ENCODE measurements around the gene FGFBP2. TPM values are rescaled to one million over a fixed set of nuclear protein-coding genes. Genes with fewer than 3 reads are reported as not detected.

Gene FGFBP2
- total and polyA plus RNA-seq, 10 of the 15 experiments (the other 5 are each of a cell fraction or from before 2014, with no cell fraction given) = 0.23 TPM; not detected in 9

DNA sequence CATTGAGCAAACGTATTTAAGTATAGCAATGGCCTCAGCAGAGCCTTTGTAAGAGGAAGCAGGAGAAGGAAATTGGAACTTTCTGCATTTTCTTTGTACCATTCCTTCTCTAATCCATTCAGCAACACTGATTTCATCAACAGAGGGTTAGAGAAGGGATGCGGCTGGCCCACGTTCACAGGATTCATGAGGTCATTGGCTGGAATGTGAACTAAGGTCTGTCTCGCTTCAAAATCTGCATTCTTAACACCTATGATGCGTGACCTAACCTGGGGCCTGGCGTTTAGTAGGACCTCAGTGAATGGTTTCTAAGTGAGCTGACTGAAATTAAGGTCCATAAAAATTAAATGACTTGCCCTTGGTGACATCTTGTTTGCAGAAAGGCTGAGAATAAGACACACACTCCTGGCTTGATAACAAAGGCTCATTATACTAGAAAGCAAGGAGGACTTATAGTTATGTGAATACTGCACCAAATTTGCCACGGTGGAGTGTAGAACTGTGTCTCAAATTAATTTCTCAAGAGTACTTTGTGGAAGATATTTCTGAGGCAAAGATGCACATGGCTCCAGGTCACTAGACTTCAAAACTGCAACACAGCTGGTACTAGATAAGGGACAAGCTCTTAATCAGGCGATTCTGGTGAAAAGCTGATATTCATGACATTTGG is 49.9 kb downstream of the FGFBP2 start:
- 39% methylated on average over 8 of the region's 8 CpGs for WGBS (ENCODE audit: insufficient coverage, insufficient replicate concordance, low lambda C conversion rate, missing lambda C conversion rate)
- no peak for ATAC-seq
- no peak overlapping the region for H3K4me2 ChIP-seq (ENCODE audit: control insufficient read depth, insufficient read depth)
- intact Hi-C loops (cut with micrococcal nuclease; ENCODE audit: unreplicated experiment) = no loop called here
- H4K20me1 ChIP-seq (ENCODE audit: control insufficient read depth, insufficient read depth) = no peaks in the 10 kb centered on the region
- ChIA-PET POLR2A (no interaction called here), CTCF (interaction anchor here (0.9 to 1.4 kb wide), 4 partner anchors 30 to 107 kb away, joined by 3 to 4 read pairs (median 4); no protein-coding TSS in a partner anchor), RAD21 (ENCODE audit: unreplicated experiment) (no interaction called here), SMC1A (ENCODE audit: uncharacterized antibody, unreplicated experiment) (interaction anchor here (1.3 to 2.0 kb wide), 2 partner anchors 24 to 30 kb away, joined by 5 read pairs; no protein-coding TSS in a partner anchor)
- H3K4me1 ChIP-seq (ENCODE audit: control insufficient read depth, insufficient read depth, low read length) = no peaks in the 10 kb centered on the region
- in situ Hi-C loops (cut with MboI) = no loop called here
- no peak overlapping the region for H3K9ac ChIP-seq (ENCODE audit: control insufficient read depth, insufficient read depth, low read length)
- DNase-seq (ENCODE audit: low read depth, low spot score) = no peak
- H3K27ac ChIP-seq (ENCODE audit: control insufficient read depth, insufficient read depth) = no peak overlapping the region
- no TSS peak for BruUV-seq (replicated peaks)
- H3K79me2 ChIP-seq (ENCODE audit: control insufficient read depth, insufficient read depth, low read length) = no peaks in the 10 kb centered on the region
- no peak overlapping the region for H2AFZ ChIP-seq (ENCODE audit: control insufficient read depth, low read depth, low read length)
- H3K36me3 ChIP-seq (ENCODE audit: control insufficient read depth in 2 of 2, insufficient read depth in 2 of 2, low read length in 1 of 2) = no peaks in the 10 kb centered on the region
- no peak for FAIRE-seq
- H3K9me3 ChIP-seq (replicated peaks; ENCODE audit: control insufficient read depth, insufficient read depth, low read length) = no peaks in the 10 kb centered on the region
- H3K4me3 ChIP-seq = no peak overlapping the region
- H3K27me3 ChIP-seq (replicated peaks in 1 of 2; ENCODE audit: control insufficient read depth in 2 of 2, insufficient read depth in 2 of 2, low read length in 1 of 2) = no peaks in the 10 kb centered on the region; a peak in 1 of 4 replicates
- TF ChIP-seq NFXL1 (IDR thresholded peaks at IDR 0.05; ENCODE audit: borderline replicate concordance) (no peak), HDAC6 (IDR thresholded peaks at IDR 0.05; ENCODE audit: unreplicated experiment) (no peak), KDM1A (IDR thresholded peaks at IDR 0.05; ENCODE audit: borderline replicate concordance) (no peak), PAX8 (IDR thresholded peaks at IDR 0.05) (no peak), TBL1XR1 (IDR thresholded peaks at IDR 0.05; ENCODE audit: low read depth, low read length) (no peak), HDAC2 (IDR thresholded peaks at IDR 0.05) (no peak), NFYB (IDR thresholded peaks at IDR 0.05; ENCODE audit: insufficient read depth, low read depth, low read length) (no peak), PAX5 (IDR thresholded peaks at IDR 0.05; ENCODE audit: borderline replicate concordance, low read depth, low read length) (no peak), JUNB (IDR thresholded peaks at IDR 0.05) (no peak), SMC3 (IDR thresholded peaks at IDR 0.05; ENCODE audit: borderline replicate concordance, low read length) (no peak), RB1 (IDR thresholded peaks at IDR 0.05; ENCODE audit: borderline replicate concordance) (no peak), STAT3 (IDR thresholded peaks at IDR 0.05; ENCODE audit: low read depth, low read length) (no peak), SRF (IDR thresholded peaks at IDR 0.05; ENCODE audit: low read depth in 2 of 2, low read length in 2 of 2) (no peak)
- TF ChIP-seq, protein P1, sequence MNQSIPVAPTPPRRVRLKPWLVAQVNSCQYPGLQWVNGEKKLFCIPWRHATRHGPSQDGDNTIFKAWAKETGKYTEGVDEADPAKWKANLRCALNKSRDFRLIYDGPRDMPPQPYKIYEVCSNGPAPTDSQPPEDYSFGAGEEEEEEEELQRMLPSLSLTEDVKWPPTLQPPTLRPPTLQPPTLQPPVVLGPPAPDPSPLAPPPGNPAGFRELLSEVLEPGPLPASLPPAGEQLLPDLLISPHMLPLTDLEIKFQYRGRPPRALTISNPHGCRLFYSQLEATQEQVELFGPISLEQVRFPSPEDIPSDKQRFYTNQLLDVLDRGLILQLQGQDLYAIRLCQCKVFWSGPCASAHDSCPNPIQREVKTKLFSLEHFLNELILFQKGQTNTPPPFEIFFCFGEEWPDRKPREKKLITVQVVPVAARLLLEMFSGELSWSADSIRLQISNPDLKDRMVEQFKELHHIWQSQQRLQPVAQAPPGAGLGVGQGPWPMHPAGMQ (IDR thresholded peaks at IDR 0.05; ENCODE audit: borderline replicate concordance) = no peak
- TF ChIP-seq, protein P2, sequence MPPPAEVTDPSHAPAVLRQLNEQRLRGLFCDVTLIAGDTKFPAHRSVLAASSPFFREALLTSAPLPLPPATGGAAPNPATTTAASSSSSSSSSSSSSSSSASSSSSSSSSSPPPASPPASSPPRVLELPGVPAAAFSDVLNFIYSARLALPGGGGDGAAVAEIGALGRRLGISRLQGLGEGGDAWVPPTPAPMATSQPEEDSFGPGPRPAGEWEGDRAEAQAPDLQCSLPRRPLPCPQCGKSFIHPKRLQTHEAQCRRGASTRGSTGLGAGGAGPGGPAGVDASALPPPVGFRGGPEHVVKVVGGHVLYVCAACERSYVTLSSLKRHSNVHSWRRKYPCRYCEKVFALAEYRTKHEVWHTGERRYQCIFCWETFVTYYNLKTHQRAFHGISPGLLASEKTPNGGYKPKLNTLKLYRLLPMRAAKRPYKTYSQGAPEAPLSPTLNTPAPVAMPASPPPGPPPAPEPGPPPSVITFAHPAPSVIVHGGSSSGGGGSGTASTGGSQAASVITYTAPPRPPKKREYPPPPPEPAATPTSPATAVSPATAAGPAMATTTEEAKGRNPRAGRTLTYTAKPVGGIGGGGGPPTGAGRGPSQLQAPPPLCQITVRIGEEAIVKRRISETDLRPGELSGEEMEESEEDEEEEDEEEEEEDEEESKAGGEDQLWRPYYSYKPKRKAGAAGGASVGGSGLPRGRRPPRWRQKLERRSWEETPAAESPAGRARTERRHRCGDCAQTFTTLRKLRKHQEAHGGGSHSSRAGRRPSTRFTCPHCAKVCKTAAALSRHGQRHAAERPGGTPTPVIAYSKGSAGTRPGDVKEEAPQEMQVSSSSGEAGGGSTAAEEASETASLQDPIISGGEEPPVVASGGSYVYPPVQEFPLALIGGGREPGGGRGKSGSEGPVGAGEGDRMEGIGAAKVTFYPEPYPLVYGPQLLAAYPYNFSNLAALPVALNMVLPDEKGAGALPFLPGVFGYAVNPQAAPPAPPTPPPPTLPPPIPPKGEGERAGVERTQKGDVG (CRISPR knock-in tag; IDR thresholded peaks at IDR 0.05) = no peak
- TF ChIP-seq, protein P3, sequence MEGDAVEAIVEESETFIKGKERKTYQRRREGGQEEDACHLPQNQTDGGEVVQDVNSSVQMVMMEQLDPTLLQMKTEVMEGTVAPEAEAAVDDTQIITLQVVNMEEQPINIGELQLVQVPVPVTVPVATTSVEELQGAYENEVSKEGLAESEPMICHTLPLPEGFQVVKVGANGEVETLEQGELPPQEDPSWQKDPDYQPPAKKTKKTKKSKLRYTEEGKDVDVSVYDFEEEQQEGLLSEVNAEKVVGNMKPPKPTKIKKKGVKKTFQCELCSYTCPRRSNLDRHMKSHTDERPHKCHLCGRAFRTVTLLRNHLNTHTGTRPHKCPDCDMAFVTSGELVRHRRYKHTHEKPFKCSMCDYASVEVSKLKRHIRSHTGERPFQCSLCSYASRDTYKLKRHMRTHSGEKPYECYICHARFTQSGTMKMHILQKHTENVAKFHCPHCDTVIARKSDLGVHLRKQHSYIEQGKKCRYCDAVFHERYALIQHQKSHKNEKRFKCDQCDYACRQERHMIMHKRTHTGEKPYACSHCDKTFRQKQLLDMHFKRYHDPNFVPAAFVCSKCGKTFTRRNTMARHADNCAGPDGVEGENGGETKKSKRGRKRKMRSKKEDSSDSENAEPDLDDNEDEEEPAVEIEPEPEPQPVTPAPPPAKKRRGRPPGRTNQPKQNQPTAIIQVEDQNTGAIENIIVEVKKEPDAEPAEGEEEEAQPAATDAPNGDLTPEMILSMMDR (IDR thresholded peaks at IDR 0.05 in 2 of 3, conservative IDR thresholded peaks at IDR 0.05 in 1 of 3; ENCODE audit: control insufficient read depth in 2 of 3, extremely low read depth in 1 of 3, insufficient read depth in 1 of 3, low read depth in 3 of 3, low read length in 3 of 3) = no peak
- TF ChIP-seq, protein P4, sequence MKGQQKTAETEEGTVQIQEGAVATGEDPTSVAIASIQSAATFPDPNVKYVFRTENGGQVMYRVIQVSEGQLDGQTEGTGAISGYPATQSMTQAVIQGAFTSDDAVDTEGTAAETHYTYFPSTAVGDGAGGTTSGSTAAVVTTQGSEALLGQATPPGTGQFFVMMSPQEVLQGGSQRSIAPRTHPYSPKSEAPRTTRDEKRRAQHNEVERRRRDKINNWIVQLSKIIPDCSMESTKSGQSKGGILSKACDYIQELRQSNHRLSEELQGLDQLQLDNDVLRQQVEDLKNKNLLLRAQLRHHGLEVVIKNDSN (IDR thresholded peaks at IDR 0.05; ENCODE audit: borderline replicate concordance, extremely low read length, insufficient read depth, low read depth, low read length) = no peak

All from GM12878 (cell line).